NCI-H446 (cell line): ENCODE data around the gene SLC9B1.
"Not testable (repeated sequence)": the region's sequence is repeated elsewhere in the genome, so short reads cannot be mapped to it uniquely, and the experiment has no call there.

ENCODE experiments used
- DNase-seq, 2 experiments: peaks; one replicate each; lab custom pipeline; 2025; lab: John Stamatoyannopoulos, UW

Gene SLC9B1

GRCh38 chr4:102878349-102878748 lies 141.2 kb downstream of the SLC9B1 start:
- not testable (repeated sequence) for DNase-seq

GRCh38 chr4:102877477-102878106 lies 141.9 kb downstream of the SLC9B1 start:
- not testable (repeated sequence) for DNase-seq

DNA sequence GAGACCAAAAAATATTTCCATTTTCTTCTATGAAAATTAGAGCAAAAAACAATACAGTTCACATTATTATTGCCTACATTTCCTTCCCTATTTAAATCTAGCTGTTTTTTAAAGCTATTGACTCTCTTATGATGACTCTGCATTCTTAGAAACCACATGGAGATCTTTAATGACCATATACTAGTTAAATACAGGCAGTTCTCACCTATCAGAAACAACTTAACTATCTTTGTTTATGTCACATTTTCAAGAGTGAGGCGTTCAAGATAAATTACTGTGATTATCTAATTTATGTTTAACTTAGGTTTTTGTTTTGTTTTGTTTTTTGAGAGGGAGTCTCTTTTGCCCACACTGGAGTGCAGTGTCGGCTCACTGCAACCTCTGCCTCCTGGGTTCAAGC lies 147.7 kb downstream of the SLC9B1 start:
- no peak for DNase-seq

GRCh38 chr4:102869569-102870197 lies 149.8 kb downstream of the SLC9B1 start:
- DNase-seq, result no peak

DNA sequence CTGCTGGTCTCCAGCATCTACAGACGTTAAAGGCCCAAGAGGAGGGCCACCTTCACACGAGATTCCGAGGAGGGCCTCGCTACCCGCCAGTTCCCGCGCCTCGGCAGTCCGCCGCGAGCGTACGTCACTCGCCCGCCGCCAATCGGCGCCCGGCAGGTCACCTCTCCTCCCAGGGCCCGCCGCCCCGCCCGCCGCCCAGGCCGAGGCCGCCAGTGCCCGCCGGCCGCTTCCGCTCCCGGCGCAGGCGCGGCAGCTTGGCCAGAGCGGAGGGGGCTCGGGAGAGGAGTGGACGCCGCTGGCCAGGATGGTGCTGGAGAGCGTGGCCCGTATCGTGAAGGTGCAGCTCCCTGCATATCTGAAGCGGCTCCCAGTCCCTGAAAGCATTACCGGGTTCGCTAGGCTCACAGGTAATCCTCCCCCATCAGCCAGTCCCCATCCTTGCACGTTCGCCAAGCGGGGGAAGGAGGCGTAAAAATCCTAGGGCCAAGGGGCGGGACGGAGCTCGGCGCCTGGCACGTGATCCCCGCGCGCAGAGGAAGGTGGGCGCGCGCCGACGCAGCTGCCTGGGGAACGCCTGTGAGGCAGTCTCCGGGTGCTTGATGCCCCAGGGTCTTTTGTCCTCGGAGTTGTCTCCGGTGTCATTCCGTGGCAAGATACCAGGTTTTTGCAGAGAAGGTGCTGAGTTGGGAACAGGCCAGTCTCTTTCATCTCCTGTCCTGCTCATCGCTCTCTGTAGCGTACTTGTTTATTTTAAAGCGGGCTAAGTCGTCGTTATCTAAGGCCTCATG lies 150.5 kb downstream of the SLC9B1 start, which contains the start of gene CISD2:
Gene CISD2, plus strand, starts transcription at position 212 of the 788 bp plus-strand sequence. Its CDS starts 93 bp downstream, at position 305.
- DNase-seq, result peak; percentile 86 to 91

DNA sequence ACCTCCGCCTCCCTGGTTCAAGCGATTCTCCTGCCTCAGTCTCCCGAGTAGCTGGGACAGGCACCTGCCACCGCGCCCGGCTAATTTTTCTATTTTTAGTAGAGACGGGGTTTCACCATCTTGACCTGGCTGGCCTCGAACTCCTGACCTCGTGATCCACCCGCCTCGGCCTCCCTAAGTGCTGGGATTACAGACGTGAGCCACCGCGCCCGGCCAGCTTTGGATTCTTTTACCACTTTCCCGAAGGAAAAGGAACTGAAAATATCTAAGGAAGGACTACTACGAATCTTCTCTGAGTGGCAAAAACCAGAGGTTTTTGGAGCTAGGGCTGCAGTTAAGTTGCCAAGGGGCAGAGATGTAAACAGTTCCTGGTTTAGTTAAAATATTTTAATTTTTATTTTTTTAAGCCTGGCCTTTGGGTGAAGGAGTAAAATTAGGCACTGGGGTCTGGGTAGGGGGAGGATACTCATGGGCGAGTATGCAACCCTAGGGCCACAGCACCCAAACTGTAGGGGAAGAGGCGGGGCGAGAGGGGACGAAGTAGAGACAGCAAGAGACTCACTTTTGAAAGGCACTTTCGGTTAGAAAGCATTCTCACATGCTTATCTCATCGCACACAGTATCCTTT lies 151.2 kb downstream of the SLC9B1 start:
- DNase-seq, result no peak

DNA sequence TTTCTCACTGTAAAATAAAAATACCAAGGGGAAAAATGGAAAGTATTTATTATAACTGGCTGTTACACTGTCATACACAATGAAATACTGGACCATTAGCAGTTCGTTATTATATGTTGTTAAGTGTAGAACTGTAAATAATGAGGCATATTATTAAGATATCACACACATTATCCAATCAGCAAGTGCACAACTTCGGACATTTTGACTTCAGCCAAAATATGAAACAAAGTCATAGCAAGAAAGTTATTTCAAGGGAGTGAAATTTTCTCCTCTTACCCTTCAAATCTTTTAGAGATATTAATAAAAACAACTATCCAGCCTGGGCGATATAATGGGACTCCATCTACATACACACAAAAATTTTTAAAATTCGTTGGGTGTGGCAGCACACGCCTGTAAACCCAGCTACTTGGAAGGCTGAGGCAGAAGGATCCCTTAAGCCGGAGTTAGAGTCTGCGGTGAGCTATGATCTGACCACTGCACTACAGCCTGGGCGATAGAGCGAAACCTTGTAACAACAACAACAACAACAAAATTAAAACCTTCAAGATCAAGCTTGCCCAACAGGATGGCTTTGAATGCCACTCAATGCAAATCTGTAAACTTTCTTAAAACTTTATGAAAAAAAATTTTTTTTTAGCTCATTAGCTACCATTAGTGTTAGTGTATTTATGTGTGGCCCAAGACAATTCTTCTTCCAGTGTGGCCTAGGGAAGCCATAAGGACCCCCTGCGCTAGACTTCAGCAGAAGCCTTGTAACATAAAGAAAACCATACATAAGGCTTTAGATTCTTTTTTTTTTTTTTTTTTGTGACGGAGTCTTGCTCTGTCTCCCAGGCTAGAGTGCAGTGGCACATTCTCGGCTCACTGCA lies 152.0 kb downstream of the SLC9B1 start:
- no peak for DNase-seq

DNA sequence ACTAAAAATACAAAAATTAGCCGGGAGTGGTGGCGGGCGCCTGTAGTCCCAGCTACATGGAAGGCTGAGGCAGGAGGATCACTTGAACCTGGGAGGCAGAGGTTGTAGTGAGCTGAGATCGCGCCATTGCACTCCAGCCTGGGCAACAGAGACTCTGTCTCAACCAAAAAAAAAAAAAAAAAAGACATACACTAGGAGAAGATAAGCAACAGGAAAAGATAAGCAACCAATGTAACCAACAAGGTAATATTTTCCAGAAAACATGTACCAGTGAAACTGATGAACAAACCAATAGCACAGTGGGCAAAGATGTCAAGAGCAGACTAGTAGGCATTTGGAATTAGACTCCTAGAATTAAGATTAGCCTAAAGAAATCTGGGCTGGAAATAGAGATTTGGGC lies 154.2 kb downstream of the SLC9B1 start:
- DNase-seq, result not testable (repeated sequence)

GRCh38 chr4:102862747-102863146 lies 156.8 kb downstream of the SLC9B1 start:
- DNase-seq, result no peak

DNA sequence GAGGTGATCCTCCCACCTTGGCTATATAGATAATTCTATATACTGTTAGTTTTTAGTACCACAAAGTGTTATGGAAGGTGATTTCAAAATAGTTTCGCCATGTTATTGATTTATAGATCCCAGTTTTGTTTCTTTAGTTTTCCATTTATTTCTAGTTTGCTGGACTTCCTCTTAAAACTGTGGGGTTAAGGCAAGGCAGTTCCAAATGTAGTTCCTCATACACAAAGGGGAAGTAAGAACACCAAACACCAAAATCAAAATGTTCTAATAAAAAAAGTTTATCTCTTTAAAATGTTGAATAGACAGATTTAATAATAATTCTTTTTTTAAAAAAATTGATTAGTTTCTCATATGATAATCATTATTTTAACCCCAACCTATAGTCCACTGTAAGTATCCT lies 157.5 kb downstream of the SLC9B1 start:
- DNase-seq, result no peak

DNA sequence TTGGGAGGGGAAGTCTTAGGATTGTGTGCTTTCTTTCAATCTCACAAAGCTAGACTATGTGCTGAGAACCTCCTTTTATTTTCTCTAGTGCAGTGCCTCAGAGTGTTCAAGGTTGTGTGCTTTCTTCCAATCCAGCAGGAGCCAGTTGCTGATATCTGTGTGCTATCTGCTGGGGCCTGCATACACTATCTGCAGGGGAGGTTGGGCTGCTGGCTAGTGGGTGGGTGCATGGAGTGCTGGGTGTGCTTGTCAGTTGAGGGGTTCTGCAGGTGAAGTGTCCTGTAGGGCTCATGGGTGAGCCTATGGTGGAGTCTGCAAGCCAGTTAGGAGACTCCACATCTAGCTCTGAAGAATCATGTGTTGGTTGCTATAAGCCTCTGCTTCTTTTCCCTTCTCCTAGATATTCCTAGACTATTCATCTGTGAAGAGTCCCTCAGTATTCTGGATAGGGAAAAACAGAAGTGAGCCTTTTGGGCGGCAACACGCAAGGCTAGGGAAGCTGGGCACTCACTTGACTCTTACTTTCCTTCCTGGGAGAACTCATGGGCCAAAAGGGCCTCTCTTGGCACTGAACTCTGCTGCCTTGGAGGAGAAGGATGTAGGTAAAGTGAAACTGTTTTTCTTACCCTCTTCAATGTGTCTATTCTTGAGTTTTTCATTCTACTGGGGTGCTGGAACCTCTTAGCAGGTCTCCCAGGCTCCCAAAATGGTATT lies 158.7 kb downstream of the SLC9B1 start:
- DNase-seq, result no peak

DNA sequence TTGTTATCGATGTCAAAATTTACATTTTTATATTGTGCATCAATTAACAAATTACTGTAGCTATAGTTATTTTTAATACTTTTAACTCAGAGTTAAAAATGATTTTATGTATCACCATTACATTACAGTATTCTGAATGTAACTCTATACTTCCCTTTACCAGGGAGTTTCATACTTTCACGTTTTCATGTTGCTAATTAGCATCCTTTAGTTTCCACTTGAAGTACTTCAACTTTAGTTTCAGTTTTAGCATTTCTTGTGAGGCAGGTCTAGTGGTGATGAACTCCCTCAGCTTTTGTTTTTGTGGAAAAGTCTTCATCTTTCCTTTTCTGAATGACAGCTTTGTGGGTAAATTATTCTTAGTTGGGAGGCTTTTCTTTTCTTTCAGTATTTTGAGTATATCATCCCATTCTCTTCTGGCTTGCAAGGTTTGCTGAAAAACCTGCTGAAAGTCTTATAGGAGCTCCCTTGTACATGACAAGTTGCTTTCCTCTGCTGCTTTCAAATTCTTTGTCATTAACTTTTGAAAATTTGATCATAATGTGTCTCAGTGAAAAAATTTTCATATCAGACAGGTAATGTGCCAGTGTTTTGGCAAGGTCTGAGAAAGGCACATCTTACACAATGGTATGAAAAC lies 160.6 kb downstream of the SLC9B1 start:
- no peak for DNase-seq
